K562 (cell line): ENCODE measurements around the gene SSBP1. TPM values are rescaled to one million over a fixed set of nuclear protein-coding genes. Genes with fewer than 3 reads are reported as not detected.

Source experiments
- ATAC-seq: fragments of 200-7000 bp; cut with Tn5 transposase; 3 replicates; pipeline ENCODE4 v1.9.1; 2020; ENCODE audit warnings: moderate library complexity
- BruUV-seq: library from RNA; stranded (reverse); fragments of 400-500 nt; replicated peaks from 2 replicates; lab custom pipeline; 2021; lab: Mats Ljungman, UMichigan
- CTCF ChIA-PET: fragments of 300-600 bp; formaldehyde crosslinking; extraction: SDS; loops from one replicate; lab custom pipeline; 2021; ENCODE audit warnings: low intra/inter-chr PET ratio; lab: Yijun Ruan, JAX
- POLR2A ChIA-PET: fragments of 300-600, 350-650 bp; sonication (Branson Sonifier 250); formaldehyde crosslinking; extraction: SDS; loops from one replicate; lab custom pipeline; 2021; ENCODE audit warnings: antibody characterized with exemption, inconsistent platforms; lab: Yijun Ruan, JAX
- DNase-seq, 4 experiments: peaks; one replicate each; pipeline versions ENCODE4 v3.0.0 to v3.0.0-alpha.2; 2011 to 2018; ENCODE audit warnings: low spot score in 3 of 4, mixed read lengths in 3 of 4; ENCODE audit errors: extremely low read depth in 1 of 4
- FAIRE-seq: peaks from 2 replicates; lab custom pipeline; 2011; peaks lifted over from hg19 to GRCh38; lab: Jason Lieb, UNC
- H2AFZ ChIP-seq: 2 replicates; pipeline ENCODE4 v1.6.0; 2011; ENCODE audit warnings: low read depth, low read length, control low read depth, inconsistent platforms
- H3K27ac ChIP-seq: fragments of 200-600 bp; 3 replicates; pipeline ENCODE4 v1.8.0; 2011; ENCODE audit warnings: low read depth, mild to moderate bottlenecking, control low read depth, inconsistent platforms, low read length, moderate library complexity, mixed read lengths; ENCODE audit errors: extremely low read depth
- H3K27me3 ChIP-seq, 2 experiments: fragments of 300-600 bp in 1 of 2; 2 replicates in 1 of 2; 3 replicates in 1 of 2; pipeline versions ENCODE4 v1.6.0 to v1.8.0; 2011; ENCODE audit warnings: inconsistent platforms in 2 of 2, low read length in 2 of 2, mild to moderate bottlenecking in 1 of 2, mixed read lengths in 1 of 2, moderate library complexity in 1 of 2; ENCODE audit not compliant: control insufficient read depth in 2 of 2, insufficient read depth in 2 of 2
- H3K36me3 ChIP-seq: fragments of 300-600 bp; 3 replicates; pipeline ENCODE4 v1.8.0; 2011; ENCODE audit warnings: mild to moderate bottlenecking, low read length, inconsistent platforms; ENCODE audit not compliant: control insufficient read depth, insufficient read depth
- H3K4me1 ChIP-seq, 2 experiments: fragments of 200-600 bp in 1 of 2; replicated peaks in 1 of 2; 2 replicates in 1 of 2; 3 replicates in 1 of 2; pipeline versions ENCODE4 v1.5.1 to v1.8.0; 2011; ENCODE audit warnings: inconsistent platforms in 2 of 2, low read length in 2 of 2, mild to moderate bottlenecking in 1 of 2, mixed read lengths in 1 of 2, moderate library complexity in 1 of 2; ENCODE audit not compliant: control insufficient read depth in 2 of 2, insufficient read depth in 2 of 2
- H3K4me2 ChIP-seq: 2 replicates; pipeline ENCODE4 v1.6.1; 2011; ENCODE audit warnings: low read length, control low read depth, inconsistent platforms, mixed read lengths; ENCODE audit not compliant: insufficient read depth
- H3K4me3 ChIP-seq: fragments of 200-600 bp; sonication (generic), shearing (Covaris generic); 2 replicates; pipeline ENCODE4 v1.5.1; 2016; ENCODE audit warnings: control low read depth, inconsistent platforms
- H3K79me2 ChIP-seq: fragments of 200-600 bp; 3 replicates; pipeline ENCODE4 v1.8.0; 2011; ENCODE audit warnings: low read length, inconsistent platforms; ENCODE audit not compliant: control insufficient read depth, insufficient read depth
- H3K9ac ChIP-seq, 2 experiments: 2 replicates each; pipeline versions ENCODE4 v1.6.0 to v1.6.1; 2011; ENCODE audit warnings: low read depth in 2 of 2, low read length in 2 of 2, control low read depth in 1 of 2, inconsistent platforms in 1 of 2, mild to moderate bottlenecking in 1 of 2, mixed read lengths in 1 of 2; ENCODE audit not compliant: insufficient read depth in 1 of 2
- H3K9me1 ChIP-seq: one replicate; pipeline ENCODE4 v1.6.0; 2011; ENCODE audit warnings: inconsistent platforms, mild to moderate bottlenecking, low read length, moderate library complexity; ENCODE audit not compliant: control insufficient read depth, insufficient read depth
- H3K9me3 ChIP-seq: replicated peaks from 2 replicates; pipeline ENCODE4 v1.5.1; 2011; ENCODE audit warnings: low read depth, low read length, inconsistent platforms; ENCODE audit not compliant: control insufficient read depth, insufficient read depth
- H4K20me1 ChIP-seq: replicated peaks from 2 replicates; pipeline ENCODE4 v1.6.1; 2011; ENCODE audit warnings: low read length, inconsistent platforms, mixed read lengths; ENCODE audit not compliant: control insufficient read depth, insufficient read depth
- CEBPG ChIP-seq, 3 experiments: fragments of 200-800 bp in 1 of 3; sonication (Bioruptor generic) in 1 of 3; sonication (generic) in 1 of 3; formaldehyde crosslinking in 1 of 3; IDR thresholded peaks in 2 of 3; conservative IDR thresholded peaks in 1 of 3; 2 replicates each; pipeline versions ENCODE4 v1.6.1 to v1.8.0; 2016 to 2022; ENCODE audit warnings: missing compliant biosample characterization in 2 of 3, missing genetic modification characterization in 2 of 3, mild to moderate bottlenecking in 1 of 3, missing genetic modification reagents in 1 of 3
- IRF2 ChIP-seq: sonication (generic); formaldehyde crosslinking; IDR thresholded peaks from 2 replicates; pipeline ENCODE4 v1.8.1; 2022; ENCODE audit warnings: mild to moderate bottlenecking, missing genetic modification reagents
- MEF2A ChIP-seq: IDR thresholded peaks from 2 replicates; pipeline ENCODE4 v1.6.1; 2011; ENCODE audit warnings: low read depth, mild to moderate bottlenecking, low read length, moderate library complexity; ENCODE audit not compliant: control insufficient read depth
- RBM14 ChIP-seq: fragments of 200-400 bp; formaldehyde crosslinking; IDR thresholded peaks from 2 replicates; pipeline ENCODE4 v1.6.1; 2018; ENCODE audit warnings: low read depth, mild to moderate bottlenecking, low read length, moderate library complexity, borderline replicate concordance; ENCODE audit not compliant: insufficient read depth
- TCF7L2 ChIP-seq: fragments of 150-350 bp; IDR thresholded peaks from 2 replicates; pipeline ENCODE4 v1.6.1; 2016; ENCODE audit warnings: low read depth, mild to moderate bottlenecking, low read length, moderate library complexity
- TEAD4 ChIP-seq, 2 experiments: sonication (generic) in 1 of 2; formaldehyde crosslinking in 1 of 2; IDR thresholded peaks; 2 replicates each; pipeline versions ENCODE4 v1.6.1 to v1.8.0; 2012 to 2022; ENCODE audit warnings: borderline replicate concordance in 1 of 2, inconsistent platforms in 1 of 2, low read length in 1 of 2, mild to moderate bottlenecking in 1 of 2, missing genetic modification reagents in 1 of 2
- ZNF232 ChIP-seq: sonication (generic); formaldehyde crosslinking; IDR thresholded peaks from 2 replicates; pipeline ENCODE4 v1.8.0; 2022; ENCODE audit warnings: mild to moderate bottlenecking, missing genetic modification reagents
- ZNF347 ChIP-seq: fragments of 450-650 bp; formaldehyde crosslinking; IDR thresholded peaks from 2 replicates; pipeline ENCODE4 v1.4.0; 2020; ENCODE audit warnings: low read depth, mild to moderate bottlenecking, moderate library complexity
- WGBS: fragments of 100-300 bp; shearing (Covaris generic); methylation state at CpG from one replicate; pipeline ENCODE4 v1.1.6; 2016; ENCODE audit warnings: low coverage, mixed read lengths; ENCODE audit not compliant: insufficient coverage; ENCODE audit errors: missing lambda C conversion rate; 5-methylcytosine and 5-hydroxymethylcytosine counted together
- in situ Hi-C: fragments of 300-500 bp; cut with MboI; formaldehyde crosslinking; loops from 4 replicates; pipeline ENCODE4 v1.15.0; 2018; ENCODE audit warnings: inconsistent platforms, mixed read lengths
- intact Hi-C: fragments of 100-400 bp; cut with micrococcal nuclease; formaldehyde crosslinking; loops from 2 replicates; pipeline ENCODE4 v1.14.2; 2022
- polyA plus RNA-seq, 8 experiments: library from polyadenylated mRNA; depleted of rRNA in 4 of 8; stranded (reverse) in 5 of 8; unstranded in 3 of 8; fragments of >200 nt; fragmentation: Nextera tagmentation in 2 of 8; fragmentation: Illumina TruSeq in 1 of 8; extraction: Ambion mirVana in 2 of 8; extraction: Trizol in 1 of 8; gene quantifications; 2 replicates each; pipeline versions ENCODE4 v1.2.1 to v1.2.3, GENCODE V29; 2011 to 2014; ENCODE audit warnings: inconsistent platforms in 1 of 8, missing spikeins in 1 of 8
- total RNA-seq, 7 experiments: library from RNA; depleted of rRNA in 6 of 7; stranded (reverse); fragments of >200 nt in 6 of 7; fragmentation: Illumina TruSeq in 2 of 7; extraction: Trizol in 2 of 7; gene quantifications; 2 replicates each; pipeline versions ENCODE4 v1.2.1 to v1.2.3, GENCODE V29; 2011 to 2021; ENCODE audit warnings: low replicate concordance in 1 of 7

The SSBP1 gene
- total and polyA plus RNA-seq, 9 of the 15 experiments (the other 6 are each of a cell fraction or from before 2014, with no cell fraction given), result 404 to 1,996 (median 835) TPM

DNA sequence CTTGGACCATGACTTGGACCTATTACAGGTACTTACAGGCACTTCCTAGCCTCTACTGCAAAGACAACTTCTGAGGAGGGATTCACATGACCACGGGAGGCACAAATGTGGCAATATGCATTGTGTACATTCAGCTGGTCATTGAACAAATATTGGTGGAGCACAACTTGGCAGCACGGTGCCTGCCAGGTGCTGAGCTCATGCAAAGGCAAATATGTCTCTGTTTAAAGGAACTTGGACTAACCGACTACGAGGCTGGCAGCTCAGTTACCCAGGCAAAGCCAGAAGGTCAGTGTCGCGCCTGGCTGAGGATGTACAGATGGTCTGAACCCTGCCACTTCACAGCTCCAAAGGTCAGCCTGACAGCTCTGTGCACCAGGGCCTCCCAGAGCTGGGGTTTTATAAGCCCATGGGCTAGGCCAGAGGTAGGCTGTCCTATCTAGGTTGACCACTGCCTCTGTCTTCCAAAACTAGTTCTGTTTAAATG is 42.3 kb upstream of the SSBP1 start:
- FAIRE-seq (no peak), ATAC-seq (peak; percentile 36; the same call in 1 of the 3 replicates), DNase-seq (no peak)
- intact Hi-C loops (no loop called here), in situ Hi-C loops (no loop called here)
- Histone ChIP-seq H3K9me3 (no peaks in the 10 kb centered on the region), H4K20me1 (no peaks in the 10 kb centered on the region; the same call in none of the 2 replicates), H3K27ac (no peak overlapping the region), H2AFZ (no peak overlapping the region), H3K4me3 (no peak overlapping the region), H3K36me3 (no peaks in the 10 kb centered on the region), H3K9ac (no peak overlapping the region), H3K79me2 (no peaks in the 10 kb centered on the region), H3K4me2 (no peak overlapping the region), H3K27me3 (peaks cover 30 to 32% of the 10 kb centered on the region in 2 experiments), H3K4me1 (no peaks in the 10 kb centered on the region), H3K9me1 (no peaks in the 10 kb centered on the region)
- 0% methylated on average over 6 of the region's 6 CpGs for whole genome bisulfite sequencing
- CTCF ChIA-PET, result no interaction called here
- BruUV-seq, result no TSS peak
- TF ChIP-seq RBM14 (no peak), TEAD4 (IDR thresholded peaks at IDR 0.05; ENCODE audit: low read length) (no peak), TEAD4 (CRISPR knock-in tag; IDR thresholded peaks at IDR 0.05; ENCODE audit: borderline replicate concordance) (0 out of 2 replicates have a peak, but pooled peaks have one; percentile 67), ZNF232 (CRISPR knock-in tag) (no peak), IRF2 (CRISPR knock-in tag) (0 out of 2 replicates have a peak, but pooled peaks have one; percentile 27), MEF2A (no peak), TCF7L2 (no peak), ZNF347 (CRISPR knock-in tag) (no peak), CEBPG (CRISPR knock-in tag; IDR thresholded peaks at IDR 0.05) (0 out of 2 replicates have a peak, but pooled peaks have one; percentile 27), CEBPG (tag; conservative IDR thresholded peaks at IDR 0.05 in 1 of 2, IDR thresholded peaks at IDR 0.05 in 1 of 2) (no peak)
- POLR2A ChIA-PET, result interaction anchor here (0.5 to 0.7 kb wide), 3 partner anchors 24 to 1720 kb away, joined by 3 read pairs; no protein-coding TSS in a partner anchor
